NCI-H748 (cell line): ENCODE results near the gene SORCS1.

Experiments used
- DNase-seq: peaks from one replicate; lab custom pipeline; 2025; ENCODE audit not compliant: unreplicated experiment; lab: John Stamatoyannopoulos, UW

SORCS1 gene

DNA sequence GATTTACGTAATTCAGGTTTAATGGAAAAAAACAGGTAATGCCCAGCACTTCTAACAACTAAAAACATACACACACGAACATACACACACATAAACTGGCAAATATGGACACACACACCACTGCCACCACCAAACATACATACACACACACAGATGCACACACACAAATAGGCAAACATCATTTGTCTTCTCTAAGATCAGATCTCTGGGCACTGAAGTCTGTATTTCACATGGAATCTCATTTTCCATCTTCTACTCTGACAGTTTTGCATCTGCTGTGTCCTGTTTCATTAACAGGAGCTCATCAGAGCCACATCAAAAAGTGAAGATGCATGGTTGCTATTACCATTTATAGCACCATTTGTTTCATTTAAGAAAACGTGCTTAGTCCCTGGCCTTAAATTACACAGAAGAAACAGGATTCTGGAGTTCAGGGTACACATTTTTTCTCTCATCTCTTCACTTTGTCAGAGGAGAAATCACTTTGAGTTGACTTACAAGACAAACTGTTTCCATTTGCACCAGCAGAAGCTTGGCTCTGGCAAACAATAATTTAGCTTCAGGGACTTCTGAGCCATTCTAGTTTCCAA is 165.3 kb downstream of the SORCS1 start:
- no peak for DNase-seq

DNA sequence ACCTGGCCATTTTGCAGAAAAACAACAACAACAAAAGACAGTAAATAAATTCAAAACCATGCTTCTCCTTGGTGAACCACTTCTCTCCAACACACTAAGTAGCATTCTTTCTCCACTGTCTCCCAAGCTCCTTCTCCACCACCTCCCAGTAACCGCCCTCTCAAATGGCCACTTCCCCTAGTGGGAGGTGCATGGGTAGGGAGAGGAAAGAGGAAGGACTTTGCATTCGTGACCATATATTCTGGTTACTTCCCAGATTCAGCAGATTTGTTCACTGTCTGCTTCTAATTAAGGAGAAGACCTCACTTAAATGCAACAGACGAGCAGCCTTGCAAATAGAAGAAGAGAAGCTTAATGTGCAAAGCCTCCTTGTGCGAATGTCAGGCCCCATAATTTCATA is 166.8 kb downstream of the SORCS1 start:
- no peak for DNase-seq

- DNase-seq: no peak
These were observed 168.0 kb downstream of the SORCS1 start for GRCh38 chr10:106996510-106996909.

GRCh38 chr10:106992055-106992454 is 172.5 kb downstream of the SORCS1 start:
- DNase-seq: no peak

DNA sequence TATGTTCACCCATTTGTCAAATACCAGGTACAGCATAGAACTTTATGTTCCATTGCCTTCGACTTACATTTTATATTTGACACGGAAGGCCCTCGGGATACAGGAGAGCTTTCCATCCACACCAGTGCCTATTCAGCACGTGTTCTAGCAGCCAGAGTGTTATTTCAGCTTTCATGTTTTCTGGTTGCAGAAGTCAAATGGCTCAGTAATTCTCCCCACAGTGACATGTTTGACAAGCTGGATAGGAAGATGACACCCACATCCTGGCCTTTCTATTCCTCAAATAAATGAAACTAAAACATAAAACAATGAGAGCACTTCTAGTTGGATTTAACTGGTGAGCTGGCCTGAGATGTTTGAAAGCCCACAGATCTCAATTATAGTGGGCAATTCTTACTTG is 173.4 kb downstream of the SORCS1 start:
- DNase-seq: no peak

DNA sequence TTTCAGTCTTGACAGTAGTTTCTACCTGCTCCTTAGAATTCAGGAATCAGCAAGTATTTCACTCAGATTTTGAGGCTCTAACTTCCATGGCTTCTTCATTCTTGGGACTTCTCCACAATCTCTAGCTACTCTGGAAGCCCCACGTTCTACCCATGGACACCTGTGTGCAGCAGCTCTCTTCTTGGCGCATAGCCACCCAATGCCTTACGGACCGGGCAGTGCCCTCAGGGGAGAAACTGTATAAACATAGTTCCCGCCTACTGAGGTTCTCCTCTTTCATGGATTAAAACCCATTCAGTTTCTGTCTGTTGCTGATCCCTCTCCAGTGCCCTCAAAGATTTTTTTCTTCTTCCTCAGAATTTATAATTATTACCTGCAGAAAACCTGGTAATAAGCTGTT is 177.1 kb downstream of the SORCS1 start:
- no peak for DNase-seq

GRCh38 chr10:106982268-106982667 is 182.2 kb downstream of the SORCS1 start:
- DNase-seq: no peak

GRCh38 chr10:106981452-106982075 is 182.9 kb downstream of the SORCS1 start:
- no peak for DNase-seq

DNA sequence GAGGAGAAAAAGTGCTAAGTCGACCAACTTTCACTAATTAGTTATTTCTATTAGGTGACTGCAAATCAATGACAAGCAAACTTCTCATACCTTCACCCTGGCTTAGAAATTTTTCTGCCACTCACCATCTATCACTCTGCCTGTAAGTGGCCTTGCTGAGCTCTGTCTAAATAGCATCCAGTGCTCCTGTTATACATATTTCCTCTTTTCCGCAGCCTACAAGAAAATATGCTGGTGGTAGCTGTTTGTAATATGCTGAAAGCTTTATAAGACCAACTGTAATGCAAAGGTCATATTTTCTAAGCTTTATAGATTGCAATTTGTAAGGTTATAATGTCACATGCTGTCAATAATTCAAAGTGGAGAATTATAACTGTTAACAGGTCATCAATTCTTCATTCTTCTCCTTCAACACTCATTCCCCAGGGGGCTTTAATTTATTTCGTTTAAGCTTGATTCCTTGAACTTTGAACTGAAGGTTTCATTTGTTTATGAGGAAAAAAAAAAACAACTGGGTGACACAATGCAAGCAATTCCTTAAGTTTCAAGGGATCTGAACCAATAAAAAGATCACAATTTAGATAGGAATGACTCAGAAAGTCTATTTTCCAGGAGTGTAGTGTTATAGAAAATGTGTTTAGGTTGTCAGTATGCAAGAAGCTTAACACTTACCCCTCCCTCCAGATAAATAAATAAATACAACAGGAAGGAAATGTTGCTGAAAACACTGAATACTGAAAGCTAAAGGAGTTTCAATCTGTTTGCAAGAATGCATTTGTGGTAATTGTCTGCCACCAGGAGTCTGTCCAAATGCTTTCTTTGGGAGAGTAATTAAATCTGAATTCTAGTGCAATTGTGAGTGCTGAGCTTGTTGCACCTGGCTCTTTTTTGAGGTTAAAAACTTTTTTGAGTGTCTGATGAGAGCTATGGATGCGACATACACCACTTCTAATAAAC is 183.7 kb downstream of the SORCS1 start:
- no peak for DNase-seq

DNA sequence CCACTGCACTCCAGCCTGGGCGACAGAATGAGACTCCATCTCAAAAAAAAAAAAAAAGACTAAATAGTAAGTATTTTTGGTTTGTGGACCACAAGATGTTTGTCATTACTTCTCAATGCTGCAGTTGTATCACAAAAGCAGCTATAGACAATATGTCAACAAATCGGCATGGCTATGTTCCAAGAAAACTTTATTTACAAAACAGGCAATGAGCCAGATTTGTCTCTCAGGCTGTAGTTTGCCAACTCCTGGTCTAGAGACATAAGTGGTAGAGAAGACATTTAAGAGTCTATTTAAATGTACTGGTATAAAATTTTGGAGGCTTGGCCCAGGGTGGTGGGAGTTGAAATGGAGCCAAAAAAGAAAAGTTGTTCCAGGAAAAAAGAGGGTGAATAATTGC is 185.8 kb downstream of the SORCS1 start:
- no peak for DNase-seq

DNA sequence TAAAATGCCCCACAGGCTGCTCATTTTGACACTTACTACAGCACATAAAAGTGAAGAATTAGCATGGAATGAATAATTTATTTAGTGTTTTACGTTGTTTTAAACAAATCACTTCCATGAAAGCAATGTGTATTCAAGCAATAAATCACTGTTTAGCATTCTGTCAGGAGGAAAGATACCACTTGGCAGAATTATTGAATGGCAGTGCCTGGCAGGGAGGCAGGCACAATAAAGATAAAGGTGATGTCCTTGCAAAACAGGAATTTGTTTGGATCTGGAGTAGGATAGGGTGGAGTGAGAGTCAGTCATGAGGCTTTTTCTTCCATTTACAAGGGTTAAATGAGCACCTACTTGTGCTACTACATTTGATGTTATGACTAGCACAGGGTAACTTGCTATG is 190.8 kb downstream of the SORCS1 start:
- no peak for DNase-seq

- DNase-seq: no peak
These were observed 191.2 kb downstream of the SORCS1 start for GRCh38 chr10:106973288-106973687.

DNA sequence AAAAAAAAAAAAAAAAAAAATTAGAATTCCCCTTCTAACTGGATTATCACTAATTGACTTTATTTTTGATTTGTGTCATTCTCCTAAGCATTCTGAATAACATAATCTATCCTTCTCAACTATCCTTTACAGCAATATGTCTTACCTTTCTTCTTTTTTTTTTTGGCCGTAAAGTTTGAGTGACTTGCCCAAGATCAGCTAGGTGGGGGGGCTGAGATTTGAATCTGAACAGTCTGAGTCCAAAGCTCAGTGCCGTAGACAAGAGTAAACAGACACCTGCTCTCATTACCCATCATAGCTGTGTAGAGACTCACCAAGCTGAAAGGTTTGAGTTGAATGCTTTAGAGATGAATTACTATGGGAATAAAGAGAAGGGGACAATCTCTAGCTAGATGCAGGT is 192.1 kb downstream of the SORCS1 start:
- DNase-seq: no peak

DNA sequence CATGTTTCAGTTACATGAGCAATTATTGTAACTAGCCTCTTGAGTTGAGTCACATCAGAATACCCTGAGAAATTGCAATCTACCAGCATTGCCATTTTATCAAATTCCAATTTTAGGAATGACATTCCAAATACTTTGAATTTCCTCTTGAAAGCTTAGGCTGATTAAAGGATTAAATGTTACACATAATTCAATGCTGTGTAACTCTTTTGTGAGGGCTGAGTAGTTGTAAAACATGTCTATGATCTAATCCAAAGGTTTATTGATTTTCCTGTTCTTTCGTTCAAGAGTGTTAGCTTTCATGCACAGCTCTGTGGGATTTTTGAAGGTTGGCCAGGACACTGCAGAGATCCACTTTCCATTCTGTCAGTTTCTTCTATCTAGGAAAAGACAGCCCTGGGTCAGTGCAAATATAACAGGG is 193.1 kb downstream of the SORCS1 start:
- DNase-seq: no peak

- DNase-seq: no peak
These were observed 197.1 kb downstream of the SORCS1 start for GRCh38 chr10:106967452-106967851.

DNA sequence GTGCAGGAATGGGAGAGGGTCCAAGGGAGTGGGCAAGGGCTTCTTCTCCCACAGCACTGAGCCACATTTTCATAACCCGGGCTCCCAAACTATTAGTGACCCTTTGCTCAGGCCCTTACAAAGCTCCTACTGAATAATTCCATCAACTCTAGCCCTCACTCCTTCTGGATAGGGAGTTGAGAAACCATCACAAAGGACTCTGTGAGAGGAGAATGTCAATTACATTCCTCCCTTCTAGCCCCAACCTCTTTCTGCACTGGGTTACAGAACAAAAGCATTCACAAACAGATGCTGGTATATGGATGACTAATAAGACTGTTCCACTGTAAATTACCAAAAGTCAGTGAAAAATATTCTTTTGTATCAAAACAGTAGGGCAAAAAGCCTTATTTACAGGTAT is 203.7 kb downstream of the SORCS1 start:
- DNase-seq: no peak

DNA sequence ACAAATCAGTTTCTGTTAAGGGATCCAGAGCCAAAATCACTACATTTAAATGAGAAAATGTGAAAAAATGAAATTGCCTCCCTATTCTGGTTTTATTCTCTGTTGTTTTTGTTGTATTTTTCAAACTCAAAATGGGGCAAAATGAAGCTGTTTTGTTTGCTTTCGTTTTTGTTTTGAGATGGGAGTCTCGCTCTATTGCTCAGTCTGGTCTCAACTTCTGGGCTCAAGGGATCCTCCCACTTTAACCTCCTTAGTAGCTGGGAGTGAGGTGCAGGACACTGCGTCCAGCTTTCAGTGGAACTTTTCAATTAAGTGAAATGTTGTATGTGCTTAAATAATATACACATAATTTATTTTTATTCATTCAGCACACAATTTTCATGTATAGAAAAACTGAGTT is 205.0 kb downstream of the SORCS1 start:
- no peak for DNase-seq

GRCh38 chr10:106958589-106959361 is 205.7 kb downstream of the SORCS1 start:
- no peak for DNase-seq

DNA sequence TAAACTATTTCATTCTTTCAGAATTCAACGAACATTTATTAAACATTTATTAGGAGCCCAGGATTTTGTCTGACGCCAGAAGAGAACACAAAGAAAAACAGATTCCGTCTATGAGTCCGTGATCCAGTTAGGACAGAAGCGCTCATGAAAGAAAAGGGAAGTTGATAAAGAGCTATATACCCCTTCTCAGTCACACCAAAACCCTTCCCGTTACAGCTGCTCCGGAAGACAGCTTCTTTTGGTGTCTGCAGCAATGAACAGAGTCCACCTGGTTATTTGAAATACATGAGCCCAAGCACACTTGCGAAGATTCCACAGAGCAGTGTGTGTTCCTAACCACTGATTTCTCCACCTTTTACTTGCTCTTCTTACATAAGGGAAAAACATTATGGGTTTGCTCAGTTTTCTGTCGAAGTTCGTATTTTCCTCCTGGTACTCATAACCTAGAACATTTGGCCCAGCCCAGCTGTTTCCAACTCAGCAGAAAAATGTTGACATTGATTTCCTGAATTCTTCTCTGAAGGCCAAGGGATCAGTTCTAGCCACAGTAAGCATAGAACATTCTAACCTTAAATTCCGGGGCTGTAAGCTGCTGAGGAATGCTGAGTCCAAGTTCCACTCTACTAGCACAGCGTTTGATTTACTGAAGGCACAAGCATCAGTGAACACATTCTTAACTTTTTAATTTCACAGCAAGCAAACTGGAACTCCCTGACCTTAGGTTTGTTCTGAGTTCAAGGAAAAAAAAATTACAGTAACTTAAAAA is 206.5 kb downstream of the SORCS1 start:
- DNase-seq: no peak

- no peak for DNase-seq
These were observed 208.1 kb downstream of the SORCS1 start for GRCh38 chr10:106956216-106956915.
